ENCODE measurements around the gene GAN.

GAN gene

DNA sequence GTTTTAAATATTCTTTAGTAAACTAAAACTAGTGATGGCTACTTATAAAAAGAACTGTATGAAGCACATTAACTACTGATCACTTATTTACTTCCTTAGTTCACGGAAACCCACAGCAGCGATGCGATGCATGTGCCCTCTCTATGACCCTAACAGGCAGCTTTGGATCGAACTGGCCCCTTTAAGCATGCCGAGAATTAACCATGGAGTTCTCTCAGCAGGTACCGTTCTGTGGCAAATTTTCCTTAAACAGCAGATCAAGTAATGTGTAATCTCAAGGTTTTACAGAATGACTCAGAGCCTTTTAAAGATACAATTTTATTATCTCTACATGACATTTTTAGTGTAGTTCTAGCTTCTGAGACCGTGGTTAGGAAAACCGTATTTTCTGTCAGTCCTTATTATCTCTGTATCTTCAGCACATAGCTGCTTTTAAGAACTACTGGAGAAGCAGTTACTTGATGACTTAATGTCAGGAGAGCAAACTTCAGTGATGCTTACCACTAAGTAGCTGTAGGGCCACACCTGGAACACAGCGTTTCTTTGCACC is 43.0 kb downstream of the GAN start:
- DNase-seq (ENCODE audit: low spot score), result no peak

DNA sequence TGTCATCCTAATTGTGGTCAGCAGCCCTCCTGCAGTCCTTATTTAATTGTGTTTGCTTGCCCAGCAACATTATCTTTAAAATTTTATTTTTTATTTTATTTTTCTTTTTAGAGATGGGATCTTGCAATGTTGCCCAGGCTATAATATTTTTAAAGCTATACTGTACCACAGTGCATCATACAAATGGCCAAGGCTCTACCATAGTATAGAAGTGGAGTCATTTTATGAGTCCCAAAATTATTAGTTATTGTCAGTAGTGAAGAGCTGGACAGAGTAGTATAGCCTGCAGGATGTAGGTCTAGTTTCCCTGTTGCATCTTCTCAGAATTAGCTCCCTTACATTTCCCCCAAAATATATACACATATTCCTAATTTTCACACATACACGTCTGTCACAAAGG is 44.1 kb downstream of the GAN start:
- no peak for DNase-seq (ENCODE audit: low spot score)

DNA sequence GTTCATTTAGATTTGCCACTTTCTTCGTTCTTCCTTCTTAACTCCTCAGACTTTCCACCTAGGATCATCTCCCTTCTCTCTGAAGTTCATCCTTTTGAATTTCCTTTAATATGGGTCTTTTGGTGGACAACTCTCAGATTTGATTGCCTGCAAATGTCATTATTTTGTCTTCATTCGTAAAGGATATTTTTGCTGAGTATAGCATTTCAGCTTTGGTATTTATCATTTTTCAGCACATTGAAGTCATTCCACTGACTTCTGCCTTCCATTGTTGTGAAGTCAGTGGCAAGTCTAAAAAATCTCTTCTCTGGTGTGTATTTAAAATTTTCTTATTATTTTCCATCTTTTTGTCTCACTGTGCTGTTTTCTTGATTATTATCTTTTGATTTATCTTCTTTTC is 45.4 kb downstream of the GAN start:
- DNase-seq (ENCODE audit: low spot score), result no peak

DNA sequence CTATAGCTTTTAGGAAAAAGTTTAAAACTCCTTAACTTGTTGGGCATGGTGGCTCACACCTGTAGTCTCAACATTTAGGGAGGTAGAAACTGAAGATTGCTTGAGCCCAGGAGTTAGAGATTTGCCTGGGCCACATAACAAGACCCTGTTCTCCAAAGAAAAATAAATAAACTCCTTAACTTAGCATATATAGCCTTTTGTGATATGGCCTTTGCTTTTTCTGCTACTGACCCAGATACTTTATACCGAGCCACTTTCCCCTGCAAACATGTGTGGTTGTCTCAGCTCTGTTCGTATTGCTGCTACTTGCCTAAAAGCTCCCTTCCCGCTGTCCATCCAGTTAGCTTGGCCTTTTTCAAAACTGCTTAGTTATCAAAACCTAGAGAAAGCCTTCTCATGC is 51.0 kb downstream of the GAN start:
- no peak for DNase-seq (ENCODE audit: low spot score)

DNA sequence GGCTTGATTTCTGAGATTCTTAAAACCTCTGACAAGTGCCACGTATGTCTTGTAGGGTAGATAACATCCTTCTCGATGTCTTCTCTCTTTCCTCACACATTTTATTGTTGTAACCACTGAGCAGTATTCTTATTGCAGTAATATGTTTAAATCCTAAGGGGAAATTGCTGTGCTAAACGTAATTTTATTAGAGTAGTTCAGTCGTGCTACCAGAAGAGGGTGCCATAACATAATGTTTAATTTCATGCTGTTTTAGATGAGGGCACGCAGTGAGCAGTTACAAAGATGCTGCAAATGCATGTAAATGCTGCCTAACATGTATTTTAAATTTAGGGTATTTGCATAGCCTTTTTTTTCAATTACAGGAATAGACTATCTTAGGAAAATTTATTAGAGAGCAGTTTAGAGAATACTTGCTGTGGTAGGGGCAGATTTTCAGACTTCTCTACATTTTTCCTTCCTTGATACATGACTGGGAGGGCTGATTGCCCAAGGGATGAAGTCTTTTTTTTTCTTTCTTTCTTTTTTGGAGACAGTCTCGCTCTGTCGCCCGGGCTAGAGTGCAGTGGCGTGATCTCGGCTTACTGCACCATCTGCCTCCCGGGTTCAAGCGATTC is 51.7 kb downstream of the GAN start:
- DNase-seq (ENCODE audit: low spot score), result peak; percentile 49

DNA sequence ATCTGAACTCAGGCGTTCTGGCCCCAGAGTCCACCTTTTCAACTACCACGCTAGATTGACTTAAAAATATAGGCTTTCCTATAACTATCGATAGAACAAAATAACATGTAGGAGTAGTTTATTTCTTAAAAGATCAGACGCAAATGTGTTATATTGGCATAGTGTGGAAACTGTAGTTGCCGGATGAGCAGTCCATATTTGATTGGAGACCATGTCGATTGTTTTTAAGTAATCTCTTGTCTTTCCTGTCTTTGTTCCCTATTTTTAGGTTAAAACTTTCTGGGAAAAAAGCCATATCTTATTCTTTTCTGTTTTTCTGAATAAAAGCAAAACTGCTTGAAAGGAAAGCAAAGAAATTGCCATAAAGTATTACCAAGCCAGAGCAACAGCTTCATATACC is 53.1 kb downstream of the GAN start:
- DNase-seq (ENCODE audit: low spot score), result no peak

DNA sequence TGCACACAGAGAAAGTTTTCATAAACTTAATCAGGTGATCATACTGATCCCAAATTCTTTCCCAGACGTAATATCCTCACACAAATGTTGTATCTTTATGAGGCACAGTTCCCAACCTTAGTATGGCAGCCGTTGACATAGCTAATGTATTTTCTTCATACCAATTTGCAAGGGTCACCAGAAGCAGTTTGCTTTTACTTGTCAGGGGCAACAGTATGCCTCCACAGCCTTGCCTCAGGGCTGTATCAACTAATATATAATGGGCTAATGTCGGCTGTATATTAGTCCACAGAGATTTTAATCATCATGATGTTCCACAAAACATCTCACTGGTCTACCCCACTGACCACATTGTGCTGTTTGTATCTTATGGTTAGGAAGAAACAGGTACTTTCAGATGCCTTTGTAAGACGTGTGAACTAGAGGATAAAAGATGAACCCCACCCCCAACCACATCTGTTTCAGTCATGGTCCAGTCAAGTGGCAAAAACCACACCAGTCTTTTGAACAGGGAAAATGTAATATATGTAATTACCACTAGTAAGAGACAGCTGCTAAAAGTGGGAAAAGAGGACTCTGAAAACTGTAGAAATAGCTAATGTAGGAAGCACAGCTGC is 55.2 kb downstream of the GAN start:
- no peak for DNase-seq (ENCODE audit: low spot score)

DNA sequence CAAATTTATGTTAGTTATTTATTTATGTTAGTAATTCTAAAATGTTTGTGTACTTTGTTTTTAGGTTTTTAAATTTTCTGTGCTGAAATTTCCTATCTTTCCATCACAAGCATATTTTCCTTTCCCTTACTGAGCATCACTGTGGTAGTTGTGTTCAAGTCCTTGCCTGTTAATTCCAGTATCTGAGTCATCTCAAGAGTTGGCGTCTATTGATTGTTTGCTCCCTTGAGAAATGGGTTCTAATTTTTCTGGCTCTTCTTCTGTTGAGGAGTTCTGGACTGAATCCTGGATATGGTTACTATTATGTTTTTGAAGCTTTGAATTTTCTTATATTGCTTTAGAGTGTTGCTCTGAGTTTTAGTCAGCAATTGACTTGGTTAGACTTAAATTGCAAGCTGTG is 56.3 kb downstream of the GAN start:
- no peak for DNase-seq (ENCODE audit: low spot score)

DNA sequence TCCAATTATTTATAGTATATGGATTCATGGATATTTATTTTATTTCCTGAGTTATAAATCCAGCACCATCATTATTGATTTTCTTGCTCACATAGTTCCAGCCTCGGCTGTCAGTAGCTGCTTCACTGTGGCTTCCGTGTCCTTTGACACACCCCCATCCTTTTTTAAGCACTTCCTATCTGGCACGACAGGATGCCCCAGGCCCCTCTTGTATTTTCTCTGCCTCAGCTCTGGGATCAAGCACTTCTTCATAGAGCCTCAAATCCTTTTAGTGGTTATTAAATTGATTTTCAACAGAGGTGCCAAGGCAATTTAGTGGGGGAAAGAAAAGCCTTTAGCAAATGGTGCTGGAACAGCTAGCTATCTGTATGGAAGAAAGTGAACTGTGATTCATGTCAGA is 59.8 kb downstream of the GAN start:
- no peak for DNase-seq (ENCODE audit: low spot score)

DNA sequence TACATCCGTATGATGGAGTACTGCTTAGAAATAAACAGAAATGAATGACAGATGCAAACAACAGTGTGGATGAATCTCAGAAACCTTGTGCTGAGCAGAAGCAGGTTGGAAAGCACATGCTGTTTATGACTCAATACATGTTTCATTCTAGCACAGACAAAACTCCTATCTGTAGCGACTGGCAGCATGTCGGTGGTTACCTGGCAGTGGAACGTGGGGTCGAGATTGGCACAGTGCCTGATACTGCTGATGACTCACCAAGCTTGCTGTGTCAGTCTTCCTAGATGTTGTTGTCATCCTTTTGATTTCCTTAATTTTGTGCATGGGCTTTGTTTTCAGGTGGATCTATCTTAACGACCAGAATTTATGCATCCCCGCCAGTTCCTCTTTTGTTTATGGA is 62.1 kb downstream of the GAN start:
- no peak for DNase-seq (ENCODE audit: low spot score)

DNA sequence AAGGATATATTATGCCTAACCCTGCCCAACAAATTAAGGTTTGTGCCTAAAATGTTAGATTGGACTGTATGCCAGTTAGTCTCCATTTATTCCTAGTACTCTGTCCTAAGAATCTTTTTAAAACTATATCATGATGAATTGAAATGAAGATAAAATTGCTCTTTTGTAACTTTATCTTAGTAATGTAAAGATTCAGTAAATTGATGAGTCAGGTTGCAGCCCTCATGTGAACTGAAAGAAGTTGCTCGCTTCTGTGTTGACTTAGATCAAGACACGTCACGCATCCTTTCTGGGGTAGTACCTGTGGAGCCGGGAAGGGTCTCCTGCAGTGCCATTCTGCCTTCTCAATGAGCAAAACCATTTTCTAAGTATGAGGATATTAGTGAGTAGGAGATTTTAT is 63.3 kb downstream of the GAN start:
- DNase-seq (ENCODE audit: low spot score), result no peak

DNA sequence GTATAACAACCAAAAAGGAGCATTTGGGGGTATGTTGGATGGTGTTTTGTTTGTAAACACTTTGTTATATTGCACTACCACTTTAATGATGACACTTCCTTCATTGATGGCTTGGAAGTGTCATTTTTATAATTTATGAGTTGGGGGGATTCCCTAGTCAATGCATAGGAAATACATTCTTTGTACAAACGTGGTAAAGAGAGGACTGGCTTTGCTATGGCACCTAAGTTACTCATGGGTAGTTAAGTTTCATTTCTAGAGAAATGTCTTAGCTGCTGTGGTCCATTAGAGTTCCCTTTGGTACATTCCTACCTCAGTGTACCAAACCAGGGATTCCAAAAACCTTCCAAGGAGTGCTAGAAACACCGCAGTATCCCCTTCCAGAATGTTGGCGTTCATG is 66.2 kb downstream of the GAN start:
- DNase-seq (ENCODE audit: low spot score), result no peak

DNA sequence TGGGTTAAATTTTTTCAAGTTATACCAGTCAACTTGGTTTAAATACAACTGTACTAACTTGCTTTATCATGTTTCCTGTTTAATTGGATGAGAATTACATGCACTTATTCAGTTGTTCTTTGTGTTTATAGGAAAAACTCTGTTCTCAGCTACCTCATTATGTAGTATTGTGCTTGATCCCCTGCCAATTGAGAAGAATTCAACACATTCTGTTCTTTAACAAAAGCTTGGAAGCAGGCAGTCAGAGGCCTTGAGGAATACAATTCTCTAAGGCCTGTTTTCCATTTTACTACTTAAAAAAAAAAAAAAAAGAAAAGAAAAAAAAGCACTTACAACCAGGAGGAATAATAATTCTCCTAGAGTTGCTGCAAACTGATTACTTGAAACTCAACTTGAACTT is 69.2 kb downstream of the GAN start:
- no peak for DNase-seq (ENCODE audit: low spot score)

DNA sequence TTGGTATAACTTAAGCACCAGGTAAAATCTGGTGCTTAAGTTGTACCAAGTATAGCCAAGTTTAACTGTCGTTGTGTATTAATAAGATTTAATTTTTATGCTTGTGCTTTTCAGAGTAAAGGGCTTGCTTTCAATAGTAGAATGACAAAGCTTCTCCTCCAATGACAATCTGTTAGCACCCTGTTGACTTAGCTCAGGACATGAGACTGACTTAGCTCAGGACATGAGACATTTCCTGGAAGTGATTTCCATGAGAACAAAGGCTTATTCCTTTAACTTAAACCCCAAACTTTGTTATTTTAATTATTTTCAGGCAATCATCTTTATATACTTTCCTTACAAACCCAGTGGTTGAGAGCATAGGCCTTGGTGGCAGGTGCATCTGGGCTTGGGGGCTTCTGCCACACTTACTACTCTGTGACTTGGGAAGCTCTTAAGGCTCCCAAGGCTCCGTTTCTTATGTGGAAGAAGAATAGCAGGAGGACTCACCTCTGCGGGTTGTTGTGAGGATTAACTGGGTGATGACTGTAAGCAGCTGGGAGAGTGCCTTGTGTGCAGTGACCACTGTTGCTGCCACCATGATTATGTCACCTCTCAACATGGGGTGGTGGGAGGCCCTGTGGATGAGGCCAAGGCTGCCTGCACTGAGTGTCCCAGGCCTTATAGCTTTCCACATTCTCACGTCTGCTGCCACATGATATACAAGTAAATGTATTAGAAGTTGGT is 70.4 kb downstream of the GAN start:
- DNase-seq (ENCODE audit: low spot score), result no peak

DNA sequence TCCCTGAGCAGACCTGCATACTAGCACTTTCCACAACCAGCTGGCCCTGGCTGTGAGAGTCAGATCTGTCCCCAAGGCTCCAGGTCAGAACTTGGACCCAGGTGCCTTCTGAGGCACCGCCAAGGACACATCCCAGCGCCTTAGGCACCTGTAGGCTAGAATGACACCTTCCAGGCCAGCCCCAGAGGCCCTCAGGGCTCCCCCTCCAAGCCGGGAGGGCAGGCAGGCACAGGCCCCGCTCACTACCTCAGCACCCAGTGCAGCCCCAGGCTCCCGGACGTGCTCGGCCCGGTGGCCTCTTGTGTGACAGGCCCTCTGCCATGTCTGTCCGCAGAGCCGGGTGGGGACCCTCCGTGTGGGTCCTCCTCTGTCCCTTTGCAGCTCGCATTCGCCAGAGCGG is 73.6 kb downstream of the GAN start:
- DNase-seq (ENCODE audit: low spot score), result no peak

DNA sequence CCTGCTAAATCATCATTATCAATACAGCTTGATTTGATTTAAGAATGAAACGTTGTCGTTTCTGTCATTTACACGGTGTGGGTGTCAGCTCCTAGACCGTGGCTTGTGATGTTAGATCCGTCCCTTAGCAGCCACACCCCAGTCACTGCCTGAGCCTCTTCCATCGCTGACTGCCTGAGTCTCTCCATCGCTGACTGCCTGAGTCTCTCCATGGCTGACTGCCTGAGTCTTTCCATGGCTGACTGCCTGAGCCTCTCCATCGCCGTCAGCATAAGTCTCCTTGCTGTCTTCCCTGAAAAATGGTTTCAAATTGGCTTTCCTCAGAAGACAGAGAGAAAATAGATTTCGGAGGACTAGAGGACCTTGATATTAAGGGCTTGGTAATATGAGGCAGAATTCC is 76.1 kb downstream of the GAN start:
- DNase-seq (ENCODE audit: low spot score), result no peak

DNA sequence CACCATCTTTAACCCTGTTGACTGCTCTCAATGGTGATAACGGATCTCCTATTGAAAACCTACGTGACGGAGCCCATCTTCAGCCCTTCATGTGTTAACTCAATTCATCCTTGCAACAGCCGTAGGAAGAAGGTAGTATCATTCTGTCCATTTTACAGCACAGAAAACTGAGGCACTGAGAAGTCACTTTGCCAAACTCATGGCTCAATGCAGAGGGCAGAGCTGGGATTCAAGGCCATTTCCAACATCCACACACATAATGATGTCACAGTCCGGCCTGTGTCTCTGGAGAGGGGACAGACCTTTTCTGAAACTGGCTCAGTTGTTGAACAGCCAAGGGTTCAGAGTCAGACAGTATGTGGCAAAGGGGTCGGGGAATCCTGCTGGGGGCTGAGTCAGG is 77.2 kb downstream of the GAN start:
- no peak for DNase-seq (ENCODE audit: low spot score)

DNA sequence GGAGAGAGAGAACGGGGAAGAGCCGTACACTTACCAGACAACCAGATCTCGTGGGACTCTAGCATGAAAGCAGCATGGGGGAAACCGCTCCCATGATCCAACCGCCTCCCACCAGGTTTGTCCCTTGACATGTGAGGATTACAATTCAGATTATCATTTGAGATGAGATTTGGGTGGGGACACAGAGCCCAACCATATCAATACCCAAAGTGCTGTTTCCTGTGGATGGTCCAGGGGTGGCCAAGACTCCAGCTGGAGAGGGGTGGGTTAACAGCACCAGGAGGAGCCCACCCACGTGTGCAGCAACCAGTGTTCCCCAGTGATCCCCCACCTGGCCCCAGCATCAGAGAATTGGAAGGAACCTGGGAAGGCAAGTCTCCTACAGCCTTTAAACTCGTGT is 79.7 kb downstream of the GAN start:
- DNase-seq (ENCODE audit: low spot score), result no peak

DNA sequence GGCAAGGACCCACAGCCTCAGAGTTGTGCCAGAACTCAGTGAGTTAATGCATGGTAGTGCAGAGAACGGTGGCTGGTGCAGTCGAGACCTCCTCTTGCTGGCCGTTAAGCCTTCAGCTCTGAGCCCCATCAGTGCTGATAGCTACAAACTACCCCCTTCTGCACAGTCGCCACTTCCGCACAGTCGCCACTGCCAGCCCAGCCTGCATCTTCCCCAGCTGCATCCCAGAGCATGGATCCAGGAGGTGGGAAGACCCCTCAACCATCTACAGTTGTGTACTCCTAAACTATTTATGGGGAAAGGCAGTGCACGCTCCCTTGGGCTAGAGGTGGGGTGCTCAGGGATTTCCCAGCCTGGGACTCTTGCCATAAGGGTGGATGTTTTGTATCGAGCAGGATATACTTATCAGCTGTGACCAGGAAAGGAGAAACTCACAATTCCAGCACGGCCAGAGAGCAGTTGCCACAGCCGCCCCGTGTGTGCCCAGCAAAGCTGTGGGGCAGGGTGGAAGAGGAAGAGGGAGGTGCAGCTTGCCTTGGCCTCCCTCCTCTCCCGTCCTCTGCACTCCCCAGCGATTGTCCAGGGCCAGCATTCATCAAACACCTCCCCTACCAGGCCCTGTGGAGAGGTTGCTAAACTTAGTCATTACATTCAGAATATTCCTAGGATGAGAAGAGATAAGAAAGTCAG is 80.3 kb downstream of the GAN start:
- DNase-seq (ENCODE audit: low spot score), result no peak

DNA sequence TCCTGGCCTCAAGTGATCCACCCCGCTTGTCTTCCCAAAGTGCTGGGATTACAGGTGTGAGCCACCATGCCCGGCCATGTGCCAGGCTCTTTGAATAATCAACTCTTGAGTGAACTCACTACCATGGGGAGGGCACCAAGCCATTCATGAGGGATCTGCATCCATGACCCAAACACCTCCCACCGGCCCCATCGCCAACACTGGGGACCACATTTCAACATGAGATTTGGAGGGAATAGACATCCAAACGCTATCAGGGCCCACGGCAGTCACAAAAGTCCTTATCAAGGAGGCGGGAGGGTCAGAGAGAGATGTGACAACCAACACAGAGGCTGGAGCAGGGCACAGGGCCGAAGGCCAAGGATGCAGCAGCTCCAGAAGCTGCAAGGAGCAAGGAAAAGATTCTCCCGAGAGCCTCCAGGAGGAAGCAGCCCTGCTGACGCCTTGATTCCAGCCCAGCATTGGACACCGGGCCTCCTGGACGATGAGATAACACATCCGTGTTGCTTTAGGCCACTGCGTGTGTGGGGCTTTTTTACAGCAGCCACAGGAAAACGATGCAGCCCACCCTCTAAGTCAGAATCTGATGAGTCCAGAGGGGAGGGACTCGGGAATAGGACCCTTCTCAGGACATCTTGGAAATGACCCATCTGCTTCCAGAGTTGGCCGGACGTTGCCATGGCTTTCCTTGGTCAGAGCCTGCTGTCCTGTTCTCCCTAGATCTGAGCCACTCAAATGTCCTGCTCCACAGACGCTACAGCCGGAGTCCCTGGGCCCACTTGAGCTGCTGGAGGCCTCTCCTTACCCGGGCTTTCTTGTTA is 82.5 kb downstream of the GAN start:
- no peak for DNase-seq (ENCODE audit: low spot score)

DNA sequence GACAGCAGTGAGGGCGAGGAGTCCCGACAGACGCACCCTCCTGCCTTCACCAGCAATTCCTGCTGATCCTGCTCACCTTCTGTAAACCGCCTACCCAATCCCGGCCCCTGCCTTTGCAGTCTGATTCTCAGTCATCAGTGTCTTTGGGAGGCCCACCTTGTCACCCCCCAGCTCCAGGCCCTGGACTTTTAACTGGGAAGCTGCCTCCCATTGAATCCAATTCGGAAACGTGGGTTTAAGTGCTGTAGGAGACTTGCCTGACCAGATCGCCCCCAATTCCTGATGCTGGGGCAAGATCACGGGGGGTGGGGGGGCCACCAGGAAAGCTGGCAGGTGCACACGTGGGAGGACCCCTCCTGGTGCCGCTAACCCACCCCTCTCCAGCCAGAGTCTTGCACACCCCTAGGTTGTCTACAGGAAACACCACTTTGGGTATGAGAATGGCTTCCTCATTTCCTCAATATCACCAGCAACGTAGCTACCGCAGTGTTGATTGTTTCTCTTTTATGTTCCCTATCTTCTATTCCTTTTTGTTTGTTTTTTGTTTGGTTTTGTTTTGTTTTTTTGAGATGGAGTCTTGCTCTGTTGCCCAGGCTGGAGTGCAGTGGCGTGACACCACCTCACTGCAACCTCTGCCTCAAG is 83.2 kb downstream of the GAN start:
- DNase-seq (ENCODE audit: low spot score), result no peak

DNA sequence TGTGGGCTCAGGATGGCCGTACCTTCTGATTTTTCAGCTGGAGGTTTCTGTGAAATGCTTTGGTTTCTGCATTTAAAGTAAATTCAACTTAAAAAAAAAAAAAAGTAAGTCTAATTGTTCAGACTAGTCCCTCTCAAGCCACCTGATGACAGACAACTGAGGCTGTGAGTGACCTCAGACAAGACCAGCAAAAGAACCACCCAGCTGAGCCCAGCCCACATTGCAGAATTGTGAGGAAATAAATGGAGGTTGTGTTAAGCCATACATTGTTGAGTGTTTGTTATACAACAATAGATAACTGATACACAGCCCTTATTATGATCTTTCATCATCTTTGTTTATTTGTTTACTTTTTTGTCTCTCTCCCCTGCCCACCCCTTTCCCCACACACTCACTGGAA is 85.1 kb downstream of the GAN start:
- DNase-seq (ENCODE audit: low spot score), result no peak

Data from iPS-NIHi11 (cell line).